ENCODE measurements around the gene JMJD1C.

GRCh38 chr10:63253040-63253439 lies 212.7 kb downstream of the JMJD1C start:
- TF ChIP-seq CTCF (IDR thresholded peaks at IDR 0.05 in 2 of 3, conservative IDR thresholded peaks at IDR 0.05 in 1 of 3; ENCODE audit: borderline replicate concordance in 1 of 3, insufficient read depth in 1 of 3, low read depth in 2 of 3, low read length in 2 of 3) (no peak), SP1 (IDR thresholded peaks at IDR 0.05; ENCODE audit: low read depth) (no peak), POLR2AphosphoS5 (IDR thresholded peaks at IDR 0.05; ENCODE audit: low read depth, low read length) (no peak), YY1 (IDR thresholded peaks at IDR 0.05; ENCODE audit: extremely low read depth, insufficient replicate concordance, low read depth, low read length) (no peak), POLR2A (IDR thresholded peaks at IDR 0.05; ENCODE audit: borderline replicate concordance, extremely low read depth, insufficient read depth, insufficient read length) (no peak), REST (IDR thresholded peaks at IDR 0.05; ENCODE audit: low read depth) (no peak), CEBPB (IDR thresholded peaks at IDR 0.05; ENCODE audit: low read depth) (no peak), TCF7L2 (IDR thresholded peaks at IDR 0.05; ENCODE audit: borderline replicate concordance, extremely low read depth, insufficient read depth, insufficient read length) (no peak), ZFX (IDR thresholded peaks at IDR 0.05) (no peak), SRF (IDR thresholded peaks at IDR 0.05; ENCODE audit: low read depth) (no peak)

Data from HCT116 (cell line).